Testis (tissue), 3 donors: ENCODE measurements around the gene DHX38. TPM values are rescaled to one million over a fixed set of nuclear protein-coding genes. Genes with fewer than 3 reads are reported as not detected.
A peak's percentile ranks its signal among the peaks of the same experiment; 100 is the strongest.

Source experiments
- DNase-seq: peaks from one replicate; pipeline ENCODE4 v3.0.0-alpha.2; 2019
- H3K27ac ChIP-seq, 2 donors: fragments of 200-600 bp; sonication (generic); one replicate each; pipeline ENCODE4 v1.5.1; 2019
- H3K27me3 ChIP-seq: fragments of 200-600 bp; sonication (generic); one replicate; pipeline ENCODE4 v1.5.1; 2019
- H3K36me3 ChIP-seq: fragments of 200-600 bp; sonication (generic); one replicate; pipeline ENCODE4 v1.5.1; 2017; ENCODE audit warnings: low read depth; ENCODE audit errors: missing control alignments
- H3K4me1 ChIP-seq: fragments of 200-600 bp; sonication (generic); one replicate; pipeline ENCODE4 v1.5.1; 2019
- H3K4me3 ChIP-seq, 2 donors: fragments of 200-600 bp; sonication (generic); one replicate each; pipeline ENCODE4 v1.5.1; 2017 to 2019
- H3K9me3 ChIP-seq: fragments of 200-600 bp; sonication (generic); one replicate; pipeline ENCODE4 v1.5.1; 2017
- POLR2A ChIP-seq: fragments of 450-650 bp; IDR thresholded peaks from one replicate; pipeline ENCODE4 v1.6.1; 2017; ENCODE audit warnings: antibody characterized with exemption, mild to moderate bottlenecking, moderate library complexity
- WGBS, 2 donors: methylation state at CpG; one replicate each; pipeline ENCODE4 v1.1.5; 2018; 5-methylcytosine and 5-hydroxymethylcytosine counted together
- intact Hi-C: fragments of 100-400 bp; cut with DNase I; formaldehyde crosslinking; loops from one replicate; pipeline ENCODE4 v1.15.1; 2023; ENCODE audit warnings: low total_unique reads
- polyA plus RNA-seq: library from polyadenylated mRNA; stranded (reverse); fragments of 350-450 nt; fragmentation: Illumina TruSeq; extraction: RNeasy Lipid Tissue Mini Kit (QIAGEN cat#74804); gene quantifications from one replicate; pipeline ENCODE4 v1.2.3, GENCODE V29; 2014; ENCODE audit warnings: low read depth, low replicate concordance; ENCODE audit not compliant: insufficient read depth
- total RNA-seq, 2 donors: library from RNA; depleted of rRNA; stranded (reverse); fragments of >200 nt; gene quantifications; one replicate each; pipeline ENCODE4 v1.2.3, GENCODE V29; 2016
- TF ChIP-seq, protein P1 (sequence below), 3 experiments: fragments of 450-650 bp in 2 of 3; fragments of 200-600 bp in 1 of 3; sonication (generic) in 1 of 3; IDR thresholded peaks; one replicate each; pipeline ENCODE4 v1.5.1; 2016 to 2019; ENCODE audit warnings: antibody characterized with exemption in 3 of 3, mild to moderate bottlenecking in 2 of 3, moderate library complexity in 1 of 3

The DHX38 gene
- total and polyA plus RNA-seq, 3 donors from 2014 or later, result 64.5 to 102 (median 95.0) TPM

DNA sequence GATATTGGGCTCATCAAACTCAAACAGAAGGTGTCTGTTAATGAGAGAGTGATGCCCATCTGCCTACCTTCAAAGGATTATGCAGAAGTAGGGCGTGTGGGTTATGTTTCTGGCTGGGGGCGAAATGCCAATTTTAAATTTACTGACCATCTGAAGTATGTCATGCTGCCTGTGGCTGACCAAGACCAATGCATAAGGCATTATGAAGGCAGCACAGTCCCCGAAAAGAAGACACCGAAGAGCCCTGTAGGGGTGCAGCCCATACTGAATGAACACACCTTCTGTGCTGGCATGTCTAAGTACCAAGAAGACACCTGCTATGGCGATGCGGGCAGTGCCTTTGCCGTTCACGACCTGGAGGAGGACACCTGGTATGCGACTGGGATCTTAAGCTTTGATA, 33.2 kb upstream of the DHX38 start:
- Histone ChIP-seq H3K36me3 (no peaks in the 10 kb centered on the region), H3K27ac (no peak overlapping the region), H3K27me3 (no peaks in the 10 kb centered on the region), H3K9me3 (no peaks in the 10 kb centered on the region), H3K4me1 (no peaks in the 10 kb centered on the region), H3K4me3 (no peak overlapping the region)
- DNase-seq, result no peak
- 94 to 98% methylated on average over 9 of the region's 9 CpGs for WGBS, 2 donors
- TF ChIP-seq, protein P1, sequence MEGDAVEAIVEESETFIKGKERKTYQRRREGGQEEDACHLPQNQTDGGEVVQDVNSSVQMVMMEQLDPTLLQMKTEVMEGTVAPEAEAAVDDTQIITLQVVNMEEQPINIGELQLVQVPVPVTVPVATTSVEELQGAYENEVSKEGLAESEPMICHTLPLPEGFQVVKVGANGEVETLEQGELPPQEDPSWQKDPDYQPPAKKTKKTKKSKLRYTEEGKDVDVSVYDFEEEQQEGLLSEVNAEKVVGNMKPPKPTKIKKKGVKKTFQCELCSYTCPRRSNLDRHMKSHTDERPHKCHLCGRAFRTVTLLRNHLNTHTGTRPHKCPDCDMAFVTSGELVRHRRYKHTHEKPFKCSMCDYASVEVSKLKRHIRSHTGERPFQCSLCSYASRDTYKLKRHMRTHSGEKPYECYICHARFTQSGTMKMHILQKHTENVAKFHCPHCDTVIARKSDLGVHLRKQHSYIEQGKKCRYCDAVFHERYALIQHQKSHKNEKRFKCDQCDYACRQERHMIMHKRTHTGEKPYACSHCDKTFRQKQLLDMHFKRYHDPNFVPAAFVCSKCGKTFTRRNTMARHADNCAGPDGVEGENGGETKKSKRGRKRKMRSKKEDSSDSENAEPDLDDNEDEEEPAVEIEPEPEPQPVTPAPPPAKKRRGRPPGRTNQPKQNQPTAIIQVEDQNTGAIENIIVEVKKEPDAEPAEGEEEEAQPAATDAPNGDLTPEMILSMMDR (IDR thresholded peaks at IDR 0.05), result no peak
- TF ChIP-seq POLR2A, result no peak
- intact Hi-C loops, result no loop called here

DNA sequence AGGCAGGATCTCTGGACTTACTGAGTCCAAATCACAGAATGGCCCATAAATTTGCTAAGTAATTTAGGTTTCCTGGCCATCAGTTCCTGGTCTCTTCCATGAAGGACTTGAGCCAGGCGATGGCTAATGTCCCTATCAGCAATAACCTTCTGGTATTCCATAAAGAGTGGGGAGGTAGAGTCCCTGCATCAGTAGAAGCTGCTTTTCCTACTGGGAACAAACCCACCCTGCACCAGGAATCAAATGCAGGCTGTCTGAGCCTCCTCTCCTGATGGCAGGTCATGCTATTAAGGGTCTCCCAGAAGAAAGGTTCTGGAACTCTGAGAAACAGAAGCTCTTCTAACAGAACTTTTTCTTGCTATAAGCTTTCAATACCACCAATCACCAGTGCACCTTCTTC, 32.1 kb upstream of the DHX38 start:
- 93 to 100% methylated on average over 1 of the region's 1 CpG for WGBS, 2 donors
- Histone ChIP-seq H3K4me3 (no peak overlapping the region), H3K27me3 (no peaks in the 10 kb centered on the region), H3K9me3 (no peaks in the 10 kb centered on the region), H3K36me3 (no peaks in the 10 kb centered on the region), H3K27ac (no peak overlapping the region), H3K4me1 (no peaks in the 10 kb centered on the region)
- no peak for DNase-seq
- no peak for TF ChIP-seq POLR2A
- TF ChIP-seq, protein P1 (IDR thresholded peaks at IDR 0.05), result no peak
- intact Hi-C loops, result no loop called here

- TF ChIP-seq, protein P1 (IDR thresholded peaks at IDR 0.05), result no peak
- TF ChIP-seq POLR2A, result no peak
- Histone ChIP-seq H3K4me1 (no peaks in the 10 kb centered on the region), H3K27me3 (no peaks in the 10 kb centered on the region), H3K36me3 (no peaks in the 10 kb centered on the region), H3K9me3 (no peaks in the 10 kb centered on the region), H3K27ac (no peak overlapping the region), H3K4me3 (no peak overlapping the region)
- intact Hi-C loops, result no loop called here
- 87 to 89% methylated on average over 10 of the region's 10 CpGs for WGBS, 2 donors
- DNase-seq, result no peak
Observed at GRCh38 chr16:72064361-72064894, 29.2 kb upstream of the DHX38 start.

DNA sequence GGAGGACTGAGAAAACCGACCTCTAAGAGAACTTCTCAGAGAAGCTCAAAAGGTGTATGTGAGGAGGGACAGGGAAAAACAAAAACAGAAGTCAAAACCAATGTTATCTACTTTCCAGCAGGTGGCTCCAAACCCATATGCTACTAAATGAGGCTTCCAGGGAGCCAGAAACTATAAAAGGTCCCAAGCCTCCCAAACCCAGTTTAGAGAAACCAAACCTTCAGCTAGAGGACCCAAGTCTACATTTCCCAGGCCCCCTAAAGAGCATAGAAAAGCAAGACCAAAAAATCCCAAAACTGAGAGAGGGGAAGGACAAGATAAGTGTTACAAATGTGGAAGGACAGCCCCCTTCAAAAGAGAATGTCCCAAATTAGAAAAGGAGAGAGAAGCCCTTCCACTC, 26.9 kb upstream of the DHX38 start:
- Histone ChIP-seq H3K4me3 (no peak overlapping the region), H3K27ac (no peak overlapping the region), H3K9me3 (no peaks in the 10 kb centered on the region), H3K36me3 (no peaks in the 10 kb centered on the region), H3K4me1 (peaks cover 5% of the 10 kb centered on the region), H3K27me3 (no peaks in the 10 kb centered on the region)
- no peak for TF ChIP-seq POLR2A
- TF ChIP-seq, protein P1 (IDR thresholded peaks at IDR 0.05), result peak; percentile 46 to 68 (median 65)
- intact Hi-C loops, result no loop called here
- WGBS, 2 donors, result 23 to 33% methylated on average over 1 of the region's 1 CpG
- DNase-seq, result no peak

- no peak for DNase-seq
- TF ChIP-seq POLR2A, result no peak
- TF ChIP-seq, protein P1 (IDR thresholded peaks at IDR 0.05), result no peak
- no peaks in the 10 kb centered on the region for H3K9me3 ChIP-seq
- 74 to 76% methylated on average over 4 of the region's 4 CpGs for WGBS, 2 donors
- peaks cover 25% of the 10 kb centered on the region for H3K4me1 ChIP-seq
- H3K36me3 ChIP-seq, result no peaks in the 10 kb centered on the region
- no peak overlapping the region for H3K4me3 ChIP-seq
- no peaks in the 10 kb centered on the region for H3K27me3 ChIP-seq
- intact Hi-C loops, result no loop called here
- no peak overlapping the region for H3K27ac ChIP-seq
Observed at GRCh38 chr16:72068930-72069329, 24.7 kb upstream of the DHX38 start.
